Fibroblast of the aortic adventitia (primary cell): ENCODE results near the gene XYLT2. TPM values are rescaled to one million over a fixed set of nuclear protein-coding genes. Genes with fewer than 3 reads are reported as not detected.

Experiments
- DNase-seq: peaks from one replicate; pipeline ENCODE4 v3.0.0-alpha.2; 2010; ENCODE audit warnings: low read depth
- H3K4me3 ChIP-seq: 2 replicates; pipeline ENCODE4 v1.5.1; 2011; ENCODE audit warnings: low read depth, mild to moderate bottlenecking, control low read depth, low read length, moderate library complexity
- total RNA-seq: library from RNA; depleted of rRNA; stranded (reverse); fragments of >200 nt; gene quantifications from 2 replicates; pipeline ENCODE4 v1.2.3, GENCODE V29; 2012; ENCODE audit warnings: low replicate concordance
- TF ChIP-seq, protein P1 (sequence below): IDR thresholded peaks from 2 replicates; pipeline ENCODE4 v1.5.1; 2011; ENCODE audit warnings: mild to moderate bottlenecking, low read length, control low read depth, inconsistent platforms; ENCODE audit not compliant: insufficient read depth

The XYLT2 gene
- total RNA-seq, 1 donor, result 33.9 TPM

DNA sequence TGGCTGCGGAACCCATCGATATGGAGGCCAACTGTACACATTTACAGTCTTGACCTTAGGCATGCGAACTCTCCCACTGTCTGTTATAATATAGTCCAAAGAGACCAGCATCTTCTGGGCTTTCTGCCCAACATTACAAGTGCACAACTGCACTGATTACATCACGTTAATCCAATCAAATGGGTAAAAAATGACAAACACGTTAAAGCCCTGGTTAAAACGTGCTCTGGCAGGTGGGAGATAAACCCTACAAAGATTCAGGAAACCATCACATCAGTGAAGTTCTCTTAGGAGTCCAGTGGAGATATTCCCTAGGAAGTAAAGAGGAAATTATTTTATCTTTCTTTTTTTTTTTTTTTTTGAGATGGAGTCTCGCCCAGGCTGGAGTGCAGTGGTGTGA lies 23.7 kb upstream of the XYLT2 start:
- TF ChIP-seq, protein P1, sequence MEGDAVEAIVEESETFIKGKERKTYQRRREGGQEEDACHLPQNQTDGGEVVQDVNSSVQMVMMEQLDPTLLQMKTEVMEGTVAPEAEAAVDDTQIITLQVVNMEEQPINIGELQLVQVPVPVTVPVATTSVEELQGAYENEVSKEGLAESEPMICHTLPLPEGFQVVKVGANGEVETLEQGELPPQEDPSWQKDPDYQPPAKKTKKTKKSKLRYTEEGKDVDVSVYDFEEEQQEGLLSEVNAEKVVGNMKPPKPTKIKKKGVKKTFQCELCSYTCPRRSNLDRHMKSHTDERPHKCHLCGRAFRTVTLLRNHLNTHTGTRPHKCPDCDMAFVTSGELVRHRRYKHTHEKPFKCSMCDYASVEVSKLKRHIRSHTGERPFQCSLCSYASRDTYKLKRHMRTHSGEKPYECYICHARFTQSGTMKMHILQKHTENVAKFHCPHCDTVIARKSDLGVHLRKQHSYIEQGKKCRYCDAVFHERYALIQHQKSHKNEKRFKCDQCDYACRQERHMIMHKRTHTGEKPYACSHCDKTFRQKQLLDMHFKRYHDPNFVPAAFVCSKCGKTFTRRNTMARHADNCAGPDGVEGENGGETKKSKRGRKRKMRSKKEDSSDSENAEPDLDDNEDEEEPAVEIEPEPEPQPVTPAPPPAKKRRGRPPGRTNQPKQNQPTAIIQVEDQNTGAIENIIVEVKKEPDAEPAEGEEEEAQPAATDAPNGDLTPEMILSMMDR, result no peak
- no peak overlapping the region for H3K4me3 ChIP-seq
- DNase-seq, result peak; percentile 26

DNA sequence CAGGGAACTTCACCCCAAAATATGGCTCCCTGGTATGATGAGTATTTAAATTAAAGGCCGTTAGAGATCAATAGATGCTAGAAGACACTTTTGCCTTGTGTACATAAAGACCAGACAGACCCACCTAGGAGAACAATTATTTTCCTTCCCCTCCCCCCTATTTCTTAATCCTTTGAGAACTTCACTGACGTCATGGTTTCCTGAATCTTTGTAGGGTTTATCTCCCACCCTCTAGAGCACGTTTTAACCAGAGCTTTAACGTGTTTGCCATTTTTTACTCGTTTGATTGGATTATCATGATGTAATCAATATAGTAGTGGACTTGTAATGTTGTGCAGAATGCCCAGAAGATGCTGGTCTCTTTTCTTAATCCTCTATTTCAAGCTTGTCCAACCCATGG lies 22.9 kb upstream of the XYLT2 start:
- no peak overlapping the region for H3K4me3 ChIP-seq
- no peak for DNase-seq
- TF ChIP-seq, protein P1, result no peak

DNA sequence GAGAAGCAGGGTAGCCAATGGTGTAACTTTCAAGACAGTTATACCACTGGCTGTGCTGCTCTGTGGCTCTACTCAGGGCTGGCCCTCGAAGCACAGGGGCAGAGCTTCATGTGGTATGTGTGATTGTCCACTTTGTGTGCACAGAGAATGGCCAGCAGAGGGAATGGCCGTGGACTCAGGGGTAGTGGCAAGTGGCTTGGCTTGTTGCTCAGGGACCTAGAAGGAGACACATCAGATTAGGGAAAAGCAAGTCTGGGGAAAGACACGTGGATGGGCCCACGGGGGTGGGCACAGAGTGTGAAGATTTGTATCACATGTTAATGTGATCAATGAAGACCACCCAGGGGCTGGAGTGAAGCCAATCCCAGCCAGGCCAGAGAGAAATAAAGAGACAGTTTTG lies 20.0 kb upstream of the XYLT2 start:
- TF ChIP-seq, protein P1, result no peak
- DNase-seq, result no peak

DNA sequence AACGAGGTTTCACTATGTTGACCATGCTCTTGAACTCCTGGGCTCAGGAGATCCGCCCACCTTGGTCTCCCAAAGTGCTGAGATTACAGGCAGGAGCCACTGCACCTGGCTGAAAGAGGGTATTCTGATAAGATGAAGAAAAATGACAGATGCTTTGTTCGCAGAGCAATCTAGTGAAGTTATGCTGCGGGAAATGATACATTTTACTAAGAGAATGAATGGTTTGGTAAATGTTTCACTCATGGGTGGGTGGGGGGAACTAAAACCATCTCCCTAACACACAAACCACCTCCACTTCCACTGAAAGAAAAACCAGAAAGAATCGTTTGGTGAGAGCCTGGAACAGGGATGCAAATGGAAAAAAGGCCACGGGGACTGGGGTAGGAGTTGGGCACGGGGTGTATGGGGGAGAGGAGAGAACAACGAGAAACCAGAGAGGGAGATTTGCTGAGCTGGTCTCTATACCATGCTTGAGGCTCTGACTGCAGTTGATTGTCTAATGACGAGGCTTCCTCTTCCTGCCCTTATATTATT lies 19.0 kb upstream of the XYLT2 start:
- TF ChIP-seq, protein P1, result no peak
- no peak for DNase-seq
- no peak overlapping the region for H3K4me3 ChIP-seq

More for the DNA sequence above, 20.0 kb upstream of the XYLT2 start:
- H3K4me3 ChIP-seq, result no peak overlapping the region

DNA sequence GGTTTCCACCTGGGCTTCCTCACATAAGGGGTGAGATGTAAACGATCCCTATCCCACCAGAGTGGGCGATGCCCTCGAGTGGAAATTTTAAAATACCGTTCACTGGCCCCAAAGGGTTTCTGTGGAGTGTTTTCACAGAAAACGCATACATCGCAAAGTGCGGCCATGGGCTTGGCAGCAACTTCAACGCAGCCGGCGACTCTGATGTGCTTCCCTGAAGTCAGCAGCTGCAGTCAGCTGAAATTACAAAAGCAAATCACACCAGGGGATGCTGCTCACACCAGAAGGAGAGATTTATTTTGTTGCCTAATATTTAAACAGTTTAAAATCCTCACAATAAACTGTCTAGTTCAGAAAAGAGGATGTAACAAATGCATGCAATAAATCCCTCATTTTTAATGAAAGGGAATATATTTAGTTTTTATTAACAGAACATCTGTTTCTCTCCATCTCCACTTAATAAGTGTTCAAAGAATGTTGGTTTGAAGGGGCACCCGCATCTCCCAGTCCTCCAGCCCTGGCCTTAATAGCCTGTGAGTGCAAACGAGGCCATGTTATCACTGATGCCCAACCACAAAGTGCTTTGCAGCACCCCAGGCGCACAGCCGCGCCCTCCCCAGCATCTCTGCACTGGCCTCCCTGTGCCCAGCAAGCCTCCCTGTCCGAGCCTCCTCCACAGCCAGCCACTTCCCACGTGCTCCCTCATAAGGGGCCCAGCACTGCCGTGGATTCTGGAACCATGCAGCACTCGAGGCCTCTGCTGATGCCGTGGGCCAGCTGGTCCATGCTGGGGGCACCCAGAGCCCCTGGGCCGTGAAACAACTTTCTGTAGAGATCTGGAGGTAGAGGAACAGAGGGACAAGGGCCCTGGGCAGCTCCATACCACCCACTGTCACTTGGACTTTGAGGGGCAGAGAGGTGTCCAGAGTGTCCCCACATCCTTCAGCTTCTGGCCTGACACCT lies 17.3 kb upstream of the XYLT2 start:
- DNase-seq, result no peak
- TF ChIP-seq, protein P1, result no peak
- H3K4me3 ChIP-seq, result no peak overlapping the region

DNA sequence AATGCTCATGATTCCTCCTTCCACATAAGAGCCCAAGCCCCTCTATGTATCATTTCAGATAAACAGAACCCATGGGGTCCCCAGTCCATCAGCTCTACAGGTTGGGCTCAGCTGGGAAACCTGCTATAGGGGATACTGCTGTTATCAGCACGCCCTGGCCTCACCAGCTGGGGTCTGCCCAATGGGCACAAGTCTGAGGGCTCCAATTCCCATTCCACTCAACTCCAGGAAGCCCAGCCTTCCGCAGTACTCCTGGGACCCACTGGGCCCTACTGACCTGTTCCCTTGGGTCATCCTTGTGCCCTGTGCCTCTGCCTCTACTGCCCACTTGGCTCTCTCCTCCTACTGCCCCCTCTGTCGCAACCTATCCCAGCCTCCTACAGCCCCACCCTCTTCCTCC lies 16.2 kb upstream of the XYLT2 start:
- DNase-seq, result peak; percentile 21
- TF ChIP-seq, protein P1, result no peak
- no peak overlapping the region for H3K4me3 ChIP-seq
